Psoas muscle (tissue), 8 donors: ENCODE data around the gene C9orf43. TPM values are rescaled to one million over a fixed set of nuclear protein-coding genes. Genes with fewer than 3 reads are reported as not detected.

Experiments
- ATAC-seq, 4 donors: fragments of 200-7000 bp; cut with Tn5 transposase; one replicate each; pipeline ENCODE4 v1.9.1; 2020; ENCODE audit warnings: moderate library complexity in 3 of 4, mild to moderate bottlenecking in 2 of 4
- DNase-seq, 2 donors: peaks; one replicate each; pipeline ENCODE4 v3.0.0-alpha.2; 2020
- H3K27ac ChIP-seq: fragments of 200-600 bp; one replicate; pipeline ENCODE4 v1.8.0; 2022
- H3K27me3 ChIP-seq, 3 donors: fragments of 200-600 bp in 1 of 3; one replicate each; pipeline versions ENCODE4 v1.6.1 to v1.8.0; 2013 to 2022; ENCODE audit warnings: low read length in 2 of 3, mild to moderate bottlenecking in 2 of 3, moderate library complexity in 1 of 3; ENCODE audit not compliant: insufficient read depth in 3 of 3
- H3K36me3 ChIP-seq, 2 donors: fragments of 200-600 bp in 1 of 2; one replicate each; pipeline versions ENCODE4 v1.6.1 to v1.8.0; 2013 to 2022; ENCODE audit warnings: low read depth in 1 of 2, mild to moderate bottlenecking in 1 of 2, moderate library complexity in 1 of 2; ENCODE audit not compliant: insufficient read depth in 1 of 2
- H3K4me1 ChIP-seq: fragments of 200-600 bp; one replicate; pipeline ENCODE4 v1.8.0; 2022
- H3K4me3 ChIP-seq: fragments of 200-600 bp; one replicate; pipeline ENCODE4 v1.8.0; 2022; ENCODE audit warnings: mild to moderate bottlenecking
- H3K9me3 ChIP-seq: fragments of 200-600 bp; one replicate; pipeline ENCODE4 v1.8.0; 2022
- WGBS, 3 donors: extraction: QIAGEN DNeasy Blood & Tissue Kit; methylation state at CpG; one replicate each; pipeline versions ENCODE4 v1.1.6 to v1.1.7; 2013; 5-methylcytosine and 5-hydroxymethylcytosine counted together
- intact Hi-C, 2 donors: fragments of 100-400 bp; cut with DNase I; formaldehyde crosslinking; loops; one replicate each; pipeline versions ENCODE4 v1.11.0 to v1.14.2; 2022
- polyA plus RNA-seq, 3 donors: library from polyadenylated mRNA; stranded (reverse); fragments of 200-250 nt; gene quantifications; one replicate each; pipeline ENCODE4 v1.2.3, GENCODE V29; 2013
- total RNA-seq, 4 donors: library from RNA; stranded (reverse); fragmentation: NEBNext Ultra II Directional in 2 of 4; extraction: Animal tissue kit (Norgen Biotek cat#: 25700) in 2 of 4; gene quantifications; one replicate each; pipeline versions ENCODE4 v1.2.1 to v1.2.4, GENCODE V29; 2021 to 2023
- TF ChIP-seq, protein P1 (sequence below): fragments of 200-600 bp; IDR thresholded peaks from one replicate; pipeline ENCODE4 v1.8.0; 2022; ENCODE audit warnings: antibody characterized with exemption
- donor health status: healthy with polysubstance abuse.
- donor health status: DM: no; HTN: no; CAD: no; lungs with moderate emphysema.
- donor health status: Bipolar disorder and iron deficiency.
- donor health status: healthy.
- donor health status: DM: yes; HTN: yes; CAD: no.
- donor health status: DM: no; HTN: no; CAD: no.
- donor health status: DM: no; HTN: no; CAD: no.
- donor health status: DM: yes; HTN: yes; CAD: no.

Gene C9orf43
- total and polyA plus RNA-seq, 7 donors, result 0.07 to 0.79 (median 0.73) TPM; not detected in 4

DNA sequence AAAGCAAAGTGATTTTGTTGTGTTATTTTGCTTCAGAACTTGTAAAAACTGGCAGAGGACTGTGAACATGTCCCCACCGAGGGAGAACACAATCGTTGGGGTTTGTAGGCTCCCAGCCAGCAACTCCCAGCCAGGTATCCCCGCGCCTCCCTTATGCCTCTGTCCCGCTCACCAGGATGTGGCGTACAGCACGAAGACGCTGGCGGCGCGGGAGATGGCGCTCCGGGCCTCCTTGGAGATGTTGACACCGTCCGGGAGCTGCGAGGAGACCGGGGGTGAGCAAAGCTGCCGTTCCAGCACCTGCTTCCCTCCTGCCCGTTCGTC lies 702 bp upstream of the C9orf43 start:
- WGBS, 3 donors, result 0% methylated on average over 20 of the region's 20 CpGs
- ATAC-seq (peak in 3 of 4 donors; percentile 0 to 1 (median 0)), DNase-seq (no peak)
- H3K4me1 ChIP-seq, result peaks cover 5% of the 10 kb centered on the region
- peak overlapping the region; percentile 97 for H3K27ac ChIP-seq
- H3K4me3 ChIP-seq, result peak overlapping the region; percentile 95
- no peaks in the 10 kb centered on the region for H3K27me3 ChIP-seq
- H3K36me3 ChIP-seq, result peaks cover 9 to 22% of the 10 kb centered on the region in 2 donors
- intact Hi-C loops, result loop anchor here (5.0 to 10.0 kb wide), 3 partner anchors 95 to 255 kb away; partner anchors contain the start of gene SLC31A2 (in 1 of the 2)
- no peaks in the 10 kb centered on the region for H3K9me3 ChIP-seq
- TF ChIP-seq, protein P1, sequence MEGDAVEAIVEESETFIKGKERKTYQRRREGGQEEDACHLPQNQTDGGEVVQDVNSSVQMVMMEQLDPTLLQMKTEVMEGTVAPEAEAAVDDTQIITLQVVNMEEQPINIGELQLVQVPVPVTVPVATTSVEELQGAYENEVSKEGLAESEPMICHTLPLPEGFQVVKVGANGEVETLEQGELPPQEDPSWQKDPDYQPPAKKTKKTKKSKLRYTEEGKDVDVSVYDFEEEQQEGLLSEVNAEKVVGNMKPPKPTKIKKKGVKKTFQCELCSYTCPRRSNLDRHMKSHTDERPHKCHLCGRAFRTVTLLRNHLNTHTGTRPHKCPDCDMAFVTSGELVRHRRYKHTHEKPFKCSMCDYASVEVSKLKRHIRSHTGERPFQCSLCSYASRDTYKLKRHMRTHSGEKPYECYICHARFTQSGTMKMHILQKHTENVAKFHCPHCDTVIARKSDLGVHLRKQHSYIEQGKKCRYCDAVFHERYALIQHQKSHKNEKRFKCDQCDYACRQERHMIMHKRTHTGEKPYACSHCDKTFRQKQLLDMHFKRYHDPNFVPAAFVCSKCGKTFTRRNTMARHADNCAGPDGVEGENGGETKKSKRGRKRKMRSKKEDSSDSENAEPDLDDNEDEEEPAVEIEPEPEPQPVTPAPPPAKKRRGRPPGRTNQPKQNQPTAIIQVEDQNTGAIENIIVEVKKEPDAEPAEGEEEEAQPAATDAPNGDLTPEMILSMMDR, result no peak

DNA sequence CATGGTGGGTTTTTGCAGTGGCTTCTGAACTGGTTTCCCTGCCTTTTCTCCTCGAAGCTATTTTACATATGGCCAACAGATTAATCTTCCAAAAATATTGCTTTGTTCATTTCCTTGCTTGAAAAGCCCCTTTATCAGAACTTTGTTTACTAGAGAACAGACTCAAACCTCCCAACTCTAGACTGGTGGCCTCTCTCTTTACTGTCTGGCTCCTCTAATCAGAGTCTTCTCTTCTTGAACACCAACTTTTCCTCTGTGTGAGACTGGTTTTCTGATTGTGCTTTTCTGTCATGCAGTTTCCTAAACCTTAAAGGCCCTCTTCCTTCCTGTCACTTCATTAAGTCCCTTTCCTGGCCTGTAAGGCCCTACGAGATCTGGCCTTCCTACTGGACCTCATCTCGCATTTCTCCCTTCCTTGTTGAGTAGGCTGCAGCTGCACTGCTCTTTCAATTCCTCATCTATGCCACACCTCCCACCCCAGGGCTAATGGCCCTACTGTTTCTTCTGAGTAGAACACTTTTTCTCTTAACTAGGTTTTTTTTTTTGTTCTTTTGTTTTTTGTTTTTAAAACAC lies 5.7 kb downstream of the C9orf43 start:
- TF ChIP-seq, protein P1, result no peak
- no peaks in the 10 kb centered on the region for H3K9me3 ChIP-seq
- intact Hi-C loops, result no loop called here
- ATAC-seq (no peak), DNase-seq (no peak)
- H3K27me3 ChIP-seq, result no peaks in the 10 kb centered on the region
- no peaks in the 10 kb centered on the region for H3K4me1 ChIP-seq
- 47 to 62% (median 56%) methylated on average over 3 of the region's 3 CpGs for WGBS, 3 donors
- H3K36me3 ChIP-seq, result no peaks in the 10 kb centered on the region
- no peak overlapping the region for H3K4me3 ChIP-seq
- H3K27ac ChIP-seq, result peak overlapping the region; percentile 34

DNA sequence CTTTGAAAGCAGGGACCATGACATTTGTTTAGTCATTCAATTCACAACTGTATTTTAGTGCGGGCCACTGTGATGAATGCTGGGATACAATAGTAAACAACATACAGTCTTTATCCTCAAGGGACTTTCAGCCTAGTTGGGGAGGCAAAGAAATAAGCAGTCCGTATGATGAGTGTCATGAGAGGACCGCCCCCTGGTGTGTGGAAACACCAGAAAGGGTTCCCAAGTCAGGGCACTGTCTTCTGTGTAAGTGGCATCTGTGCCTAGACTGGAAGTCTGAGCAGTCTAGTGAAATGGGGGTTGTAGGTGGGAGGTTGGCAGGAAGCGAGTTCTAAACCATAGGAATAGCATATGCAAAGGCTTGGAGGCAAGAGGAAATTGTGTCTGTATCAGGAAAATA lies 6.8 kb downstream of the C9orf43 start:
- H3K36me3 ChIP-seq, result no peaks in the 10 kb centered on the region
- no peak for ATAC-seq
- H3K27me3 ChIP-seq, result no peaks in the 10 kb centered on the region
- H3K9me3 ChIP-seq, result no peaks in the 10 kb centered on the region
- TF ChIP-seq, protein P1, result no peak
- H3K27ac ChIP-seq, result no peak overlapping the region
- intact Hi-C loops, result no loop called here
- 76 to 83% (median 81%) methylated on average over 4 of the region's 4 CpGs for WGBS, 3 donors
- H3K4me1 ChIP-seq, result no peaks in the 10 kb centered on the region
- DNase-seq, result no peak
- no peak overlapping the region for H3K4me3 ChIP-seq

DNA sequence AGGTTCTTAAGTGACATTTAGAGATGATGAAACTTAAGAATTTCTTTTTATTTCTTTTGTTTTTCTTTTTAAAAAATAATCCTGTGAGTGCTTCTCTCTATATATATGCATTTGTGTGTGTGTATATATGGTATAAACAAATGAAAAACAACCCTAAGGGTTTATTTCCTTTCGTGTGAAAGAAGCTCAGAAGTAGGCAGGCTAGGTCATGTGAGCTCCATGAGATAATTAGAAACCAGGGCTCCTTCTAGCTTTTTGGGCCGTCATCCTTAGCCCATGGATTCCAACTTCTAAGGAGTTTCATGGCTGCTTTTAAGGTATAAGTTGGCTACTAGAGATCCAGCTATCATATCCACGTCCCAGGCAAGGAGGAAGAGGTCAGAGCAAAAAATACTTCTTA lies 11.2 kb downstream of the C9orf43 start:
- Histone ChIP-seq H3K4me3 (no peak overlapping the region), H3K27ac (no peak overlapping the region), H3K27me3 (no peaks in the 10 kb centered on the region), H3K4me1 (no peaks in the 10 kb centered on the region), H3K9me3 (no peaks in the 10 kb centered on the region), H3K36me3 (no peaks in the 10 kb centered on the region)
- TF ChIP-seq, protein P1, result no peak
- WGBS, 3 donors, result 67 to 74% (median 73%) methylated on average over 3 of the region's 3 CpGs
- DNase-seq, result no peak
- no peak for ATAC-seq
- intact Hi-C loops, result no loop called here

DNA sequence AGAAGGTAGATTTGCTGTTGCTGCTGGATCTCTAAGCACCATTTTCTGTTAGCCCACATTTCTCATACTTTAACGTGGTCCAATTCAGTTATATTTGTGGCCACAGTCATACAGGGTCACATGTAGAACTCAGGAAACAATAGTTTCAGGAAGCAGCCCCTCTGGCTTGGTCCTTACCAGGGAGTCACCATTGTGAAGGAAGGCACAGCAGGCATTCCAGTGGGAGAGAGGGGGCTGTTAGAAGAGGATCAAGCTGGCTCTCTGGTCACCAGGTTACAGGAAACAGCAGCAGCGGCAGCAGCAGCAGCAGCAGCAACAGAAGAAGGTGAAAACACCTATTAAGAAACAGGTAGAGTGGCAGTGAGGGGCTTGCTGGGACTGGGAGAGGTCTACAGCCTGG lies 14.5 kb downstream of the C9orf43 start:
- WGBS, 3 donors, result 36 to 55% (median 55%) methylated on average over 2 of the region's 2 CpGs
- intact Hi-C loops, result no loop called here

More for the DNA sequence above, 14.5 kb downstream of the C9orf43 start:
- Histone ChIP-seq H3K4me3 (no peak overlapping the region), H3K36me3 (no peaks in the 10 kb centered on the region), H3K4me1 (no peaks in the 10 kb centered on the region), H3K9me3 (no peaks in the 10 kb centered on the region), H3K27ac (no peak overlapping the region), H3K27me3 (no peaks in the 10 kb centered on the region)
- ATAC-seq, result no peak
- no peak for DNase-seq
- TF ChIP-seq, protein P1, result no peak
